Left lobe of liver (tissue), 2 donors: ENCODE data around the gene KLHL25. TPM values are rescaled to one million over a fixed set of nuclear protein-coding genes. Genes with fewer than 3 reads are reported as not detected.
"Not testable (repeated sequence)": the region's sequence is repeated elsewhere in the genome, so short reads cannot be mapped to it uniquely, and the experiment has no call there.

Source experiments
- ATAC-seq: fragments of 200-7000 bp; cut with Tn5 transposase; one replicate; pipeline ENCODE4 v1.9.1; 2020; ENCODE audit warnings: mild to moderate bottlenecking, moderate library complexity
- DNase-seq: peaks from one replicate; pipeline ENCODE4 v3.0.0-alpha.2; 2020; ENCODE audit warnings: low spot score
- total RNA-seq: library from RNA; stranded (reverse); gene quantifications from one replicate; pipeline ENCODE4 v1.2.1, GENCODE V29; 2021
- donor health status: DM: no; HTN: no; CAD: no; lungs with moderate emphysema.
- donor health status: DM: no; HTN: yes; CAD: no.

Gene KLHL25
- total RNA-seq, 1 donor from 2014 or later, result 6.7 TPM

- DNase-seq (no peak), ATAC-seq (no peak)
Measured at GRCh38 chr15:85805420-85805819, 10.7 kb upstream of the KLHL25 start.

- no peak for DNase-seq
- ATAC-seq, result no peak
Measured at GRCh38 chr15:85804481-85805170, 9.9 kb upstream of the KLHL25 start.

GRCh38 chr15:85802617-85803016, 7.9 kb upstream of the KLHL25 start:
- DNase-seq, ATAC-seq: not testable (repeated sequence)

GRCh38 chr15:85800478-85801123, 5.9 kb upstream of the KLHL25 start:
- DNase-seq (peak; percentile 88), ATAC-seq (peak; percentile 100)

- peak; percentile 37 for DNase-seq
Measured at GRCh38 chr15:85796371-85796770, 1.6 kb upstream of the KLHL25 start.

GRCh38 chr15:85795337-85796305, 896 bp upstream of the KLHL25 start:
- DNase-seq (peak; percentile 33), ATAC-seq (no peak)

More at GRCh38 chr15:85796371-85796770, 1.6 kb upstream of the KLHL25 start:
- ATAC-seq, result not testable (repeated sequence)

GRCh38 chr15:85793641-85794597, 806 bp downstream of the KLHL25 start:
- ATAC-seq (peak; percentile 74), DNase-seq (peak; percentile 87)

GRCh38 chr15:85792912-85793590, 1.7 kb downstream of the KLHL25 start:
- DNase-seq (no peak), ATAC-seq (no peak)

- ATAC-seq (no peak), DNase-seq (peak; percentile 22)
Measured at GRCh38 chr15:85792102-85792731, 2.5 kb downstream of the KLHL25 start.

GRCh38 chr15:85789496-85789875, 5.2 kb downstream of the KLHL25 start:
- DNase-seq (no peak), ATAC-seq (no peak)

GRCh38 chr15:85788771-85789495, 5.8 kb downstream of the KLHL25 start:
- DNase-seq (no peak), ATAC-seq (no peak)

GRCh38 chr15:85786781-85787114, 8.0 kb downstream of the KLHL25 start:
- DNase-seq, result no peak
- ATAC-seq, result peak; percentile 47

- DNase-seq (peak; percentile 94), ATAC-seq (peak; percentile 89)
Measured at GRCh38 chr15:85785887-85786780, 8.6 kb downstream of the KLHL25 start.

GRCh38 chr15:85782064-85782463, 12.7 kb downstream of the KLHL25 start:
- ATAC-seq (no peak), DNase-seq (no peak)

- ATAC-seq, result peak; percentile 77
Measured at GRCh38 chr15:85781099-85781498, 13.6 kb downstream of the KLHL25 start.

GRCh38 chr15:85780225-85780985, 14.3 kb downstream of the KLHL25 start:
- DNase-seq, result no peak
- ATAC-seq, result peak; percentile 32

More at GRCh38 chr15:85781099-85781498, 13.6 kb downstream of the KLHL25 start:
- peak; percentile 86 for DNase-seq

- no peak for DNase-seq
- no peak for ATAC-seq
Measured at GRCh38 chr15:85779249-85779648, 15.5 kb downstream of the KLHL25 start.
